Neuronal stem cell (in vitro differentiated cells): ENCODE data around the gene PLEKHH2.

Source experiments
- DNase-seq: peaks from one replicate; pipeline ENCODE4 v3.0.0-alpha.2; 2013; ENCODE audit warnings: low spot score
- H2AFZ ChIP-seq: one replicate; pipeline ENCODE4 v1.6.1; 2013; ENCODE audit warnings: mild to moderate bottlenecking, low read length, inconsistent platforms
- H2AK5ac ChIP-seq: 2 replicates; pipeline ENCODE4 v1.6.1; 2013; ENCODE audit warnings: low read depth, mild to moderate bottlenecking, inconsistent platforms, low read length, moderate library complexity, mixed read lengths
- H2BK120ac ChIP-seq: 2 replicates; pipeline ENCODE4 v1.6.1; 2013; ENCODE audit warnings: low read depth, mild to moderate bottlenecking, inconsistent platforms, low read length, moderate library complexity, mixed read lengths
- H2BK12ac ChIP-seq: one replicate; pipeline ENCODE4 v1.6.1; 2013; ENCODE audit warnings: low read length, inconsistent platforms
- H2BK15ac ChIP-seq: 2 replicates; pipeline ENCODE4 v1.6.1; 2013; ENCODE audit warnings: mild to moderate bottlenecking, low read length, inconsistent platforms, mixed read lengths
- H2BK5ac ChIP-seq: one replicate; pipeline ENCODE4 v1.6.1; 2013; ENCODE audit warnings: inconsistent platforms, mild to moderate bottlenecking, low read length, moderate library complexity
- H3K14ac ChIP-seq: one replicate; pipeline ENCODE4 v1.6.1; 2013; ENCODE audit warnings: low read length, inconsistent platforms
- H3K18ac ChIP-seq: 2 replicates; pipeline ENCODE4 v1.6.1; 2013; ENCODE audit warnings: low read length, inconsistent platforms
- H3K23ac ChIP-seq: 2 replicates; pipeline ENCODE4 v1.6.1; 2013; ENCODE audit warnings: low read depth, mild to moderate bottlenecking, mixed read lengths, low read length, inconsistent platforms; ENCODE audit not compliant: poor library complexity
- H3K27ac ChIP-seq: replicated peaks from 3 replicates; pipeline ENCODE4 v1.5.1; 2013; ENCODE audit warnings: low read length, inconsistent platforms
- H3K27me3 ChIP-seq, 3 experiments: 2 replicates each; pipeline ENCODE4 v1.6.1; 2013; ENCODE audit warnings: low read length in 3 of 3, mild to moderate bottlenecking in 2 of 3, inconsistent platforms in 1 of 3, low read depth in 1 of 3, mixed read lengths in 1 of 3, moderate library complexity in 1 of 3; ENCODE audit not compliant: control insufficient read depth in 3 of 3, insufficient read depth in 3 of 3
- H3K36me3 ChIP-seq, 2 donors: replicated peaks in 1 of 2; 2 replicates each; pipeline ENCODE4 v1.6.1; 2013; ENCODE audit warnings: low read length in 2 of 2; ENCODE audit not compliant: control insufficient read depth in 2 of 2, insufficient read depth in 2 of 2
- H3K4ac ChIP-seq: 2 replicates; pipeline ENCODE4 v1.6.1; 2013; ENCODE audit warnings: inconsistent platforms, mild to moderate bottlenecking, low read length, moderate library complexity
- H3K4me1 ChIP-seq, 2 donors: 1 replicate in 1 of 2; 2 replicates in 1 of 2; pipeline ENCODE4 v1.6.1; 2013; ENCODE audit warnings: low read length in 2 of 2, low read depth in 1 of 2; ENCODE audit not compliant: control insufficient read depth in 2 of 2, insufficient read depth in 1 of 2
- H3K4me2 ChIP-seq: one replicate; pipeline ENCODE4 v1.6.1; 2013; ENCODE audit warnings: mild to moderate bottlenecking, low read length, inconsistent platforms; ENCODE audit not compliant: insufficient read depth, poor library complexity, severe bottlenecking
- H3K4me3 ChIP-seq, 2 donors: 2 replicates each; pipeline ENCODE4 v1.5.1; 2013; ENCODE audit warnings: low read length in 2 of 2, mild to moderate bottlenecking in 2 of 2, inconsistent platforms in 1 of 2, moderate library complexity in 1 of 2
- H3K79me1 ChIP-seq: one replicate; pipeline ENCODE4 v1.6.1; 2013; ENCODE audit warnings: low read depth, mild to moderate bottlenecking, inconsistent platforms, low read length, moderate library complexity
- H3K9ac ChIP-seq: one replicate; pipeline ENCODE4 v1.6.1; 2013; ENCODE audit warnings: mild to moderate bottlenecking, low read depth, low read length, inconsistent platforms; ENCODE audit not compliant: poor library complexity
- H3K9me3 ChIP-seq, 2 donors: replicated peaks in 1 of 2; 2 replicates each; pipeline versions ENCODE3 to v1.6.1; 2013; ENCODE audit warnings: low read length in 2 of 2, mild to moderate bottlenecking in 2 of 2, inconsistent platforms in 1 of 2, low read depth in 1 of 2, mixed read lengths in 1 of 2, moderate library complexity in 1 of 2; ENCODE audit not compliant: control insufficient read depth in 2 of 2, insufficient read depth in 1 of 2
- H4K8ac ChIP-seq: one replicate; pipeline ENCODE4 v1.6.1; 2013; ENCODE audit warnings: low read depth, mild to moderate bottlenecking, inconsistent platforms, low read length, moderate library complexity
- H4K91ac ChIP-seq: one replicate; pipeline ENCODE4 v1.6.1; 2013; ENCODE audit warnings: low read length, low read depth, mild to moderate bottlenecking, inconsistent platforms; ENCODE audit not compliant: poor library complexity
- WGBS, 2 donors: extraction: QIAGEN DNeasy Blood & Tissue Kit; methylation state at CpG; one replicate each; pipeline ENCODE4 v1.1.7; 2013; ENCODE audit warnings: missing lambda C conversion rate in 2 of 2, mixed read lengths in 1 of 2; ENCODE audit not compliant: insufficient read length in 2 of 2, insufficient replicate concordance in 1 of 2; ENCODE audit errors: extremely low coverage in 2 of 2; 5-methylcytosine and 5-hydroxymethylcytosine counted together

PLEKHH2 gene

GRCh38 chr2:43708891-43709290 lies 71.8 kb downstream of the PLEKHH2 start:
- DNase-seq = no peak
- no peaks in the 10 kb centered on the region for H3K79me1 ChIP-seq
- H3K18ac ChIP-seq = no peak overlapping the region
- H3K4me1 ChIP-seq = peaks cover 0 to 2% of the 10 kb centered on the region in 2 donors
- H2AFZ ChIP-seq = no peak overlapping the region
- no peaks in the 10 kb centered on the region for H3K36me3 ChIP-seq
- no peak overlapping the region for H4K8ac ChIP-seq
- H2AK5ac ChIP-seq = no peak overlapping the region
- no peak overlapping the region for H2BK12ac ChIP-seq
- H3K9me3 ChIP-seq = no peaks in the 10 kb centered on the region
- no peak overlapping the region for H3K4me3 ChIP-seq
- no peak overlapping the region for H2BK120ac ChIP-seq
- H3K4me2 ChIP-seq = no peak overlapping the region
- no peak overlapping the region for H3K4ac ChIP-seq
- H3K23ac ChIP-seq = no peak overlapping the region
- no peak overlapping the region for H2BK5ac ChIP-seq
- H3K27me3 ChIP-seq = no peaks in the 10 kb centered on the region
- no peak overlapping the region for H3K9ac ChIP-seq
- H2BK15ac ChIP-seq = no peak overlapping the region
- no peak overlapping the region for H4K91ac ChIP-seq
- H3K14ac ChIP-seq = no peak overlapping the region
- no peak overlapping the region for H3K27ac ChIP-seq

GRCh38 chr2:43710866-43711265 lies 73.8 kb downstream of the PLEKHH2 start:
- Histone ChIP-seq H3K36me3 (no peaks in the 10 kb centered on the region), H3K4ac (no peak overlapping the region), H2AFZ (no peak overlapping the region)

GRCh38 chr2:43714164-43714563 lies 77.1 kb downstream of the PLEKHH2 start:
- no peak overlapping the region for H3K4me3 ChIP-seq
- H3K4me1 ChIP-seq = no peaks in the 10 kb centered on the region
- H3K23ac ChIP-seq = no peak overlapping the region
- H3K27me3 ChIP-seq = no peaks in the 10 kb centered on the region
- H3K9me3 ChIP-seq = no peaks in the 10 kb centered on the region
- no peak overlapping the region for H2BK120ac ChIP-seq
- no peak overlapping the region for H4K8ac ChIP-seq
- DNase-seq = no peak
- no peak overlapping the region for H3K27ac ChIP-seq
- no peak overlapping the region for H3K4ac ChIP-seq
- H4K91ac ChIP-seq = no peak overlapping the region
- H2AFZ ChIP-seq = no peak overlapping the region
- H3K18ac ChIP-seq = no peak overlapping the region
- no peak overlapping the region for H3K14ac ChIP-seq
- WGBS, 2 donors = no CpG with 5 or more reads among the region's 2 CpGs
- H2BK15ac ChIP-seq = no peak overlapping the region
- no peak overlapping the region for H3K9ac ChIP-seq
- H2BK5ac ChIP-seq = no peak overlapping the region
- no peak overlapping the region for H2BK12ac ChIP-seq
- no peaks in the 10 kb centered on the region for H3K36me3 ChIP-seq
- no peak overlapping the region for H2AK5ac ChIP-seq
- H3K79me1 ChIP-seq = no peaks in the 10 kb centered on the region
- no peak overlapping the region for H3K4me2 ChIP-seq

More at GRCh38 chr2:43710866-43711265, 73.8 kb downstream of the PLEKHH2 start:
- Histone ChIP-seq H2BK15ac (no peak overlapping the region), H3K79me1 (no peaks in the 10 kb centered on the region), H3K18ac (no peak overlapping the region), H2AK5ac (no peak overlapping the region), H4K91ac (no peak overlapping the region), H3K14ac (no peak overlapping the region), H2BK5ac (no peak overlapping the region), H3K9me3 (no peaks in the 10 kb centered on the region), H3K9ac (no peak overlapping the region), H2BK120ac (no peak overlapping the region), H4K8ac (no peak overlapping the region), H2BK12ac (no peak overlapping the region), H3K27me3 (no peaks in the 10 kb centered on the region), H3K27ac (no peak overlapping the region), H3K4me2 (no peak overlapping the region), H3K4me1 (peaks cover 0 to 2% of the 10 kb centered on the region in 2 donors), H3K4me3 (no peak overlapping the region), H3K23ac (no peak overlapping the region)
- DNase-seq = no peak

GRCh38 chr2:43715300-43716098 lies 78.4 kb downstream of the PLEKHH2 start:
- no CpG with 5 or more reads among the region's 4 CpGs for WGBS, 2 donors
- no peak overlapping the region for H2AFZ ChIP-seq
- H3K4me1 ChIP-seq = no peaks in the 10 kb centered on the region
- H2BK5ac ChIP-seq = no peak overlapping the region
- no peak overlapping the region for H3K4ac ChIP-seq
- H3K36me3 ChIP-seq = no peaks in the 10 kb centered on the region
- no peaks in the 10 kb centered on the region for H3K79me1 ChIP-seq
- no peak overlapping the region for H3K23ac ChIP-seq
- H3K27ac ChIP-seq = no peak overlapping the region
- H4K8ac ChIP-seq = no peak overlapping the region
- H3K4me3 ChIP-seq = no peak overlapping the region
- H2BK15ac ChIP-seq = no peak overlapping the region
- no peak overlapping the region for H4K91ac ChIP-seq
- no peaks in the 10 kb centered on the region for H3K9me3 ChIP-seq
- H2BK12ac ChIP-seq = no peak overlapping the region
- H2AK5ac ChIP-seq = no peak overlapping the region
- DNase-seq = no peak
- no peak overlapping the region for H3K4me2 ChIP-seq
- H2BK120ac ChIP-seq = no peak overlapping the region
- H3K9ac ChIP-seq = no peak overlapping the region
- no peak overlapping the region for H3K18ac ChIP-seq
- H3K27me3 ChIP-seq = no peaks in the 10 kb centered on the region
- H3K14ac ChIP-seq = no peak overlapping the region
